HEK293T (cell line): ENCODE results near the gene SNX1.

Source experiments
- CTCF ChIA-PET: fragments of 350-600 bp; formaldehyde crosslinking; extraction: SDS; loops from one replicate; lab custom pipeline; 2021; ENCODE audit warnings: antibody characterized with exemption, inconsistent platforms; lab: Yijun Ruan, JAX
- POLR2A ChIA-PET: fragments of 350-600 bp; formaldehyde crosslinking; extraction: SDS; loops from one replicate; lab custom pipeline; 2020; ENCODE audit warnings: antibody characterized with exemption, inconsistent platforms; lab: Yijun Ruan, JAX
- DNase-seq: peaks from one replicate; pipeline ENCODE4 v3.0.0; 2012; ENCODE audit warnings: mixed read lengths; ENCODE audit errors: extremely low spot score
- ARNT ChIP-seq: fragments of 450-650 bp; IDR thresholded peaks from 2 replicates; pipeline ENCODE4 v1.6.1; 2017; ENCODE audit warnings: mild to moderate bottlenecking
- BHLHE40 ChIP-seq: fragments of 450-650 bp; IDR thresholded peaks from 2 replicates; pipeline ENCODE4 v1.6.1; 2016; ENCODE audit warnings: mild to moderate bottlenecking, moderate library complexity, borderline replicate concordance
- CTBP1 ChIP-seq: fragments of 450-650 bp; IDR thresholded peaks from 2 replicates; pipeline ENCODE4 v1.6.1; 2016; ENCODE audit warnings: borderline replicate concordance
- ELF4 ChIP-seq: fragments of 450-650 bp; IDR thresholded peaks from 2 replicates; pipeline ENCODE4 v1.6.1; 2017; ENCODE audit warnings: antibody characterized with exemption
- FOXA1 ChIP-seq: fragments of 450-650 bp; IDR thresholded peaks from 2 replicates; pipeline ENCODE4 v1.6.1; 2016; ENCODE audit warnings: mild to moderate bottlenecking
- FOXK2 ChIP-seq: fragments of 450-650 bp; IDR thresholded peaks from 2 replicates; pipeline ENCODE4 v1.6.1; 2016; ENCODE audit warnings: mild to moderate bottlenecking
- FOXM1 ChIP-seq: fragments of 450-650 bp; IDR thresholded peaks from 2 replicates; pipeline ENCODE4 v1.6.1; 2017; ENCODE audit warnings: mild to moderate bottlenecking, borderline replicate concordance
- HDGF ChIP-seq: fragments of 450-650 bp; IDR thresholded peaks from 2 replicates; pipeline ENCODE4 v1.6.1; 2017; ENCODE audit warnings: antibody characterized with exemption, borderline replicate concordance
- L3MBTL2 ChIP-seq: fragments of 450-650 bp; conservative IDR thresholded peaks from 2 replicates; pipeline ENCODE4 v1.6.1; 2016; ENCODE audit warnings: mild to moderate bottlenecking
- LEF1 ChIP-seq: fragments of 450-650 bp; IDR thresholded peaks from 2 replicates; pipeline ENCODE4 v1.6.1; 2017; ENCODE audit warnings: mild to moderate bottlenecking, borderline replicate concordance
- NFRKB ChIP-seq: fragments of 450-650 bp; IDR thresholded peaks from 2 replicates; pipeline ENCODE4 v1.6.1; 2016; ENCODE audit warnings: mild to moderate bottlenecking, moderate library complexity
- PKNOX1 ChIP-seq: fragments of 450-650 bp; IDR thresholded peaks from 2 replicates; pipeline ENCODE4 v1.6.1; 2016
- SP1 ChIP-seq: fragments of 450-650 bp; IDR thresholded peaks from 2 replicates; pipeline ENCODE4 v1.6.1; 2017
- SUZ12 ChIP-seq: fragments of 450-650 bp; IDR thresholded peaks from 2 replicates; pipeline ENCODE4 v1.6.1; 2016; ENCODE audit warnings: mild to moderate bottlenecking
- TARDBP ChIP-seq: fragments of 450-650 bp; IDR thresholded peaks from 2 replicates; pipeline ENCODE4 v1.6.1; 2016
- ZNF384 ChIP-seq: fragments of 450-650 bp; IDR thresholded peaks from 2 replicates; pipeline ENCODE4 v1.6.1; 2016

The SNX1 gene

DNA sequence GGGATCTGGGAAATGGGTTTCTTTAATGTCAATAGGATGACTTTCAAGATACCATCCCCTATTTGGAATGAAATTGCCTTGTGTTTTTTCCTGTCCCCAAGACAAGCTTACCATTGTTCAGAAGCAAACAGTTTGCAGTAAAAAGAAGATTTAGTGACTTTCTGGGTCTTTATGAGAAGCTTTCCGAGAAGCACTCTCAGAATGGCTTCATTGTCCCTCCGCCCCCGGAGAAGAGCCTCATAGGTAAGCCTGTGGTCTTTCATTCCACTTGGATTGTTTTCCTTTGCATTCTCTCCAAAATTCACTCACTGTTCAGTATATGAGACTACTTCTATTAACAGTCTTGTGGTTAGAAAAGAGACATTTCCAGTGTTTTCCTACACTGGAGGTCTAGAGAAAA lies 30.2 kb downstream of the SNX1 start:
- no peak for DNase-seq
- ChIA-PET POLR2A (no interaction called here), CTCF (no interaction called here)
- TF ChIP-seq NFRKB (no peak), CTBP1 (no peak)

DNA sequence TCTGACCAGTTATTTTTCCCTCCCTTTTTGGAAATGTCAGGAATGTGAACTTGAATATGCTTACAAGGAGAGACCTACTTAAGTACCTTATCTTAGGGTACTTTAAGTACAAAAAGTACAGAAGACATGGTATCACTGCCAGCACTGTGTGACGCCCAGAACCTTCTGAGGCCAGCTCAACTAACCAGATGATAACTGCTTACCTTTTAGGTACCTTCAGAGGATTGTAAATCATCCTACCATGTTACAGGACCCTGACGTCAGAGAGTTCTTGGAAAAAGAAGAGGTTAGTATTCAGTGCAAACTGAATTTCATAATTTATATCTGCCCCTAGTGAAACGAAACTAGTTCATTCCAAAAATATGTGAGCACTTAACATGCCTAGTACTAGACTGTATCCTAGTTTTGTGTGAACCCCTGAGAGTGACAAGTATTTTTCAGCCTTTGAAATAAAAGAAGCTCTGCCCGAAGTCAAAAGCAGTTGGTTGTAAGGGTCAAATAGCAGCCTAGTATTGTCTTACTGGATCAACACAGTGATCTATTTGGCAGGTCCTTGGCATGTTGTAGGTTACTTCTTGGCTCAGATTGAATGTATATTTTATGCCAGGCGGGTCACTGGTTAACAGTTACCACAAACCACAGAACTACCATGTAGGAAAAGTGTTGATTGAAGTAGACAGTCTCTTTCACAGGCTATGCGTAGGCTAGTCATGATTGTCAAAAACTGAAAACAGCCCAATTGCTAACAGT lies 31.9 kb downstream of the SNX1 start:
- POLR2A ChIA-PET: no interaction called here
- CTCF ChIA-PET: no interaction called here
- TF ChIP-seq SP1 (no peak), CTBP1 (no peak)
- no peak for DNase-seq

DNA sequence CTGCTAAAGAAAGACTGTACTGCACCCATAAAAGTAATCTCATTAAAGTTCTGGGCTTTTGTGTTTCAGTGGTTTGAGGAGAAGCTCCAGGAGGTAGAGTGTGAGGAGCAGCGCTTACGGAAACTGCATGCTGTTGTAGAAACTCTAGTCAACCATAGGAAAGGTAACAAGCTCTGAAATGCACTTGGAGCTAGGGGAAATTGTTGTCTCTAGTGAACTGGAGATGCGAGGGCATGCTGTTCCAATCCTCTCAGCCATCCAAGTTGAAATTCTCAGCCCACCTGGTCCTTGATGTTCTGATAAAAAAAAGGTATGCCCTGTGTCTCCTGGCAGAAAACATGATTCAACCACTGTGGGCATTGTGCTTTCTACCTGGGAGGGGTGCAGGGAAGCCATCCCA lies 34.4 kb downstream of the SNX1 start:
- CTCF ChIA-PET: interaction anchor here (0.5 kb wide), 1 partner anchor 26 kb away, joined by 3 read pairs; no protein-coding TSS in a partner anchor
- POLR2A ChIA-PET: interaction anchor here (0.8 kb wide), 1 partner anchor 63 kb away, joined by 4 read pairs; no protein-coding TSS in a partner anchor
- TF ChIP-seq NFRKB (no peak), CTBP1 (no peak), ARNT (no peak), LEF1 (no peak), HDGF (no peak), FOXK2 (no peak), ZNF384 (no peak), ELF4 (no peak), PKNOX1 (no peak), SP1 (no peak), TARDBP (no peak), L3MBTL2 (no peak), BHLHE40 (no peak)
- no peak for DNase-seq

GRCh38 chr15:64131547-64131946 lies 35.8 kb downstream of the SNX1 start:
- CTCF ChIA-PET: interaction anchor here (1.3 kb wide), 1 partner anchor 22 kb away, joined by 3 read pairs; no protein-coding TSS in a partner anchor

DNA sequence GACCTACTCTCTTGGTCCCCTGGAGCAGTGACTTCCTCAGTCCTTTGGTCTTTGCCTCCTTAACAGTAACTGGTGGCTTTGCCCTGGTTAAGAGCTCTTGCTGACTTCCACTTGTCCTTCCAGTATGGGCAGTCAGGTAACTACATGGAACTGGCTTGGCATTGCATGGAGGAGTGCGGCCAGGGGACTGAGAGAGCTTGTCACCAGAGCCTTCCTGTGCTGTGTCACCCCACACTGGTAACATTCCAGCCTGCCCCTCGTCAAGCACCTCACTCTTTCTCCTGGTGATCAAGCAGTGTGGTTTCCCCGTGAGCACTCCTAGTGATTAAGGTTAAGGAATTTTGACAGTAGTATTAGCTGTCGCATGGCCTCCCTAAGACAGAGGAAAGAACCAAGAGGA lies 36.4 kb downstream of the SNX1 start:
- ChIA-PET POLR2A (no interaction called here), CTCF (no interaction called here)
- DNase-seq: no peak
- TF ChIP-seq SUZ12 (no peak), CTBP1 (no peak), TARDBP (no peak), FOXM1 (no peak), HDGF (no peak)

More at GRCh38 chr15:64131547-64131946, 35.8 kb downstream of the SNX1 start:
- TF ChIP-seq BHLHE40 (no peak), FOXA1 (no peak), FOXM1 (no peak), ZNF384 (no peak), SUZ12 (no peak), ELF4 (no peak), HDGF (no peak), SP1 (no peak), LEF1 (no peak), L3MBTL2 (no peak), FOXK2 (no peak), CTBP1 (no peak), TARDBP (no peak)
- no peak for DNase-seq
- POLR2A ChIA-PET: no interaction called here

- TF ChIP-seq HDGF: no peak
- TF ChIP-seq LEF1: no peak
- TF ChIP-seq FOXK2: no peak
- TF ChIP-seq BHLHE40: no peak
- no peak for TF ChIP-seq SP1
- TF ChIP-seq ARNT: no peak
- TF ChIP-seq FOXA1: no peak
- no peak for TF ChIP-seq TARDBP
- no peak for TF ChIP-seq FOXM1
- DNase-seq: no peak
- CTCF ChIA-PET: interaction anchor here (0.6 kb wide), 1 partner anchor 14 kb away, joined by 3 read pairs; no protein-coding TSS in a partner anchor
- POLR2A ChIA-PET: interaction anchor here (0.9 to 1.0 kb wide), 2 partner anchors 29 to 41 kb away, joined by 3 read pairs; partner anchors contain the start of genes CIAO2A and PPIB
Observed at GRCh38 chr15:64133623-64134344, 38.0 kb downstream of the SNX1 start.

- CTCF ChIA-PET: no interaction called here
Observed at GRCh38 chr15:64134345-64134829, 38.6 kb downstream of the SNX1 start.

More at GRCh38 chr15:64134345-64134829, 38.6 kb downstream of the SNX1 start:
- POLR2A ChIA-PET: interaction anchor here (0.9 to 1.0 kb wide), 2 partner anchors 29 to 41 kb away, joined by 3 read pairs; partner anchors contain the start of genes CIAO2A and PPIB
- TF ChIP-seq FOXK2: no peak
- TF ChIP-seq LEF1: no peak
- no peak for TF ChIP-seq BHLHE40
- TF ChIP-seq HDGF: no peak
- no peak for TF ChIP-seq SUZ12
- TF ChIP-seq ELF4: no peak
- no peak for TF ChIP-seq CTBP1
- no peak for TF ChIP-seq NFRKB
- no peak for TF ChIP-seq SP1
- no peak for DNase-seq
